ENCODE measurements around the gene ILK.

ILK gene

GRCh38 chr11:6614446-6614845, 10.9 kb downstream of the ILK start:
- Histone ChIP-seq H3K9me2 (ENCODE audit: low read depth, low read length) (no peaks in the 10 kb centered on the region), H3K27ac (ENCODE audit: low read depth, low read length, poor library complexity, severe bottlenecking) (no peak overlapping the region), H3F3A (ENCODE audit: insufficient read depth, low read length) (no peaks in the 10 kb centered on the region), H3K9me3 (ENCODE audit: low read length) (no peaks in the 10 kb centered on the region), H3K27me3 (ENCODE audit: insufficient read depth, low read length) (no peaks in the 10 kb centered on the region), H3K79me2 (ENCODE audit: insufficient read depth, low read length) (no peaks in the 10 kb centered on the region; the same call in 1 of the 2 replicates), H3K4me3 (ENCODE audit: low read depth, low read length, poor library complexity, severe bottlenecking) (no peak overlapping the region), H3K36me3 (ENCODE audit: insufficient read depth, low read length) (peaks cover 24% of the 10 kb centered on the region), H3K9ac (ENCODE audit: low read length) (no peak overlapping the region), H3K4me1 (ENCODE audit: insufficient read depth, low read length, severe bottlenecking) (peaks cover 32% of the 10 kb centered on the region), H3K4me2 (ENCODE audit: low read length) (no peak overlapping the region), H2AFZ (ENCODE audit: low read length) (no peak overlapping the region), H4K20me1 (ENCODE audit: insufficient read depth, low read length) (no peaks in the 10 kb centered on the region)
- TF ChIP-seq CTCF (IDR thresholded peaks at IDR 0.05; ENCODE audit: low read length), result no peak
- no peak for TF ChIP-seq EZH2 (IDR thresholded peaks at IDR 0.05; ENCODE audit: borderline replicate concordance, low read length)

- Histone ChIP-seq H3K9me3 (ENCODE audit: low read length) (no peaks in the 10 kb centered on the region), H3K4me3 (ENCODE audit: low read depth, low read length, poor library complexity, severe bottlenecking) (no peak overlapping the region), H3K9ac (ENCODE audit: low read length) (no peak overlapping the region), H3K79me2 (ENCODE audit: insufficient read depth, low read length) (no peaks in the 10 kb centered on the region; the same call in 1 of the 2 replicates), H3K36me3 (ENCODE audit: insufficient read depth, low read length) (peaks cover 18% of the 10 kb centered on the region), H4K20me1 (ENCODE audit: insufficient read depth, low read length) (no peaks in the 10 kb centered on the region), H2AFZ (ENCODE audit: low read length) (no peak overlapping the region), H3K4me1 (ENCODE audit: insufficient read depth, low read length, severe bottlenecking) (peaks cover 37% of the 10 kb centered on the region), H3F3A (ENCODE audit: insufficient read depth, low read length) (no peaks in the 10 kb centered on the region), H3K9me2 (ENCODE audit: low read depth, low read length) (no peaks in the 10 kb centered on the region), H3K4me2 (ENCODE audit: low read length) (no peak overlapping the region), H3K27ac (ENCODE audit: low read depth, low read length, poor library complexity, severe bottlenecking) (no peak overlapping the region), H3K27me3 (ENCODE audit: insufficient read depth, low read length) (no peaks in the 10 kb centered on the region)
- TF ChIP-seq CTCF (IDR thresholded peaks at IDR 0.05; ENCODE audit: low read length) (no peak), EZH2 (IDR thresholded peaks at IDR 0.05; ENCODE audit: borderline replicate concordance, low read length) (no peak)
These were observed 11.5 kb downstream of the ILK start for GRCh38 chr11:6615046-6615445.

- Histone ChIP-seq H2AFZ (ENCODE audit: low read length) (no peak overlapping the region), H3F3A (ENCODE audit: insufficient read depth, low read length) (no peaks in the 10 kb centered on the region), H3K36me3 (ENCODE audit: insufficient read depth, low read length) (peaks cover 8% of the 10 kb centered on the region; the same call in 1 of the 2 replicates), H3K9me3 (ENCODE audit: low read length) (no peaks in the 10 kb centered on the region), H3K4me2 (ENCODE audit: low read length) (no peak overlapping the region), H4K20me1 (ENCODE audit: insufficient read depth, low read length) (no peaks in the 10 kb centered on the region), H3K4me3 (ENCODE audit: low read depth, low read length, poor library complexity, severe bottlenecking) (no peak overlapping the region), H3K27ac (ENCODE audit: low read depth, low read length, poor library complexity, severe bottlenecking) (no peak overlapping the region), H3K27me3 (ENCODE audit: insufficient read depth, low read length) (no peaks in the 10 kb centered on the region), H3K4me1 (ENCODE audit: insufficient read depth, low read length, severe bottlenecking) (peaks cover 31% of the 10 kb centered on the region), H3K79me2 (ENCODE audit: insufficient read depth, low read length) (no peaks in the 10 kb centered on the region; the same call in 1 of the 2 replicates), H3K9me2 (ENCODE audit: low read depth, low read length) (no peaks in the 10 kb centered on the region), H3K9ac (ENCODE audit: low read length) (no peak overlapping the region)
- no peak for TF ChIP-seq EZH2 (IDR thresholded peaks at IDR 0.05; ENCODE audit: borderline replicate concordance, low read length)
- TF ChIP-seq CTCF (IDR thresholded peaks at IDR 0.05; ENCODE audit: low read length), result no peak
These were observed 12.5 kb downstream of the ILK start for GRCh38 chr11:6615882-6616585.
